ENCODE measurements around the gene FILIP1L.

- TF ChIP-seq POLR2A (IDR thresholded peaks at IDR 0.05) (no peak), CTCF (IDR thresholded peaks at IDR 0.05 in 4 of 5, conservative IDR thresholded peaks at IDR 0.05 in 1 of 5) (no peak)
These were observed 4.1 kb downstream of the FILIP1L start for GRCh38 chr3:100110162-100110561.
